GM19452 (cell line): ENCODE measurements around the gene CDH9.
"Not testable (repeated sequence)": the region's sequence is repeated elsewhere in the genome, so short reads cannot be mapped to it uniquely, and the experiment has no call there.

Experiments used
- ATAC-seq: cut with Tn5 transposase; IDR thresholded peaks from one replicate; pipeline ENCODE4 v1.9.1; 2021; ENCODE audit not compliant: unreplicated experiment

The CDH9 gene

GRCh38 chr5:26948921-26949320 is 89.5 kb downstream of the CDH9 start:
- ATAC-seq, result no peak

DNA sequence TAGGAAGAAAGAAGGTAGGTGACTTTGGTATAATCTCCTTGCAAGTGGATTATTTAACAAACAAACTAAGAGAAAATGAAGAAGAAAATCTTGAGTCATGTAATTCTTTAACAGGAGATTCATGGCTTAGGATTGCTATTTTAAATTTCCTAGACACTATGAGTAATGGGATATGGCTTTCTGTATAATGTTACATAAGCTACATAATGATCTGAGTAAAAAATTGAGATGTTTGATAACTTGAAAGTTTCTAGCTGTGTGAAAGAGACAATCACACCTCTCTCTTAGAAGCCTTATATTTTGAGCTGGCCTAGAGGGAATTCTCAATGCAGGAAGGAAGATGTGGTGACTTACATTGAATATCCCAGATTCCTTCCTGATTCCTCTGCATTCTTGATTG is 92.5 kb downstream of the CDH9 start:
- ATAC-seq, result no peak

- no peak for ATAC-seq
Observed at GRCh38 chr5:26942481-26942880, 95.9 kb downstream of the CDH9 start.

DNA sequence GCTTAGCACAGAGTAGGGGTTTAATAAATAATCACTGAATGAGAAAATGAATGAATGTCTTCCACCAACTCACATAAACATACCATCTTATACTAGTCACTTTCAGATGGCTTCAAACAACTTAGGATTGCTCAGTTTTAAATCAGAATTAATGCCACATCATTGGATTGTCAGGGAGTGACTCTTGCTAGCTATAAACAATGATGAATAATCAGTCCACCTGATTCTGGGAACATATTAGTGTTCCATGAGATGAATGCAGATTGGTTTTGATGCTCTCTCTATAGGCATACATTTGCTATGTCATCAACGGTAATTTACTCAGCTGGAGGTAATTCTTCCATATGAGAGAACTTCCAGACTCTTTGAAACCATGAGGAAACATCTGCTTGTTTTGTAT is 97.4 kb downstream of the CDH9 start:
- no peak for ATAC-seq

GRCh38 chr5:26932238-26932637 is 106.1 kb downstream of the CDH9 start:
- ATAC-seq, result no peak

- ATAC-seq, result no peak
Observed at GRCh38 chr5:26921439-26921838, 116.9 kb downstream of the CDH9 start.

GRCh38 chr5:26903469-26903868 is 134.9 kb downstream of the CDH9 start:
- ATAC-seq, result no peak

DNA sequence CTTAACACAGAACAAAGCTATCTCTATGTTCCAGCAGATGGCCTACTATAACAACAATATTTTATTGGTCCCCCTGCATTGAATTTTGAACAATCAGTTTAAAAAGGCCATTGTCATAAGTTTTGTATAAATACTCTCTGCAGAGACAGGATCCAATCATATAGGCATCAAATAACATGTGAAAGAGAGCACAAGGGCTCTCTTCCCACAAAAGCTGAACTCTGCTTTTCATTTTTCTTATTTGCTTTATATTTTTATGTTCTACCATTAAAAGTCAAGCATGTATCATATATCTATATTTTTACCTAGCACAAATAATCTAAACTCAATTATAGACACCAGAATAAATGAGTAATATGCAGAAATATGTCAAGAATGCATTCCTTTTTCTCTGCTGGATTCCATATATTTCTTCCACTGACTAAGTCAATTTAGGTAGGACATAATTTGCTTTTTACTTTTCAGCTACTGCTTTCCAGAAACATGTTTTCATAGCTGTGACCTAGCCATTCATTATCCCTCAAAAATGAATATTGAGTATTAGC is 143.6 kb downstream of the CDH9 start:
- no peak for ATAC-seq

DNA sequence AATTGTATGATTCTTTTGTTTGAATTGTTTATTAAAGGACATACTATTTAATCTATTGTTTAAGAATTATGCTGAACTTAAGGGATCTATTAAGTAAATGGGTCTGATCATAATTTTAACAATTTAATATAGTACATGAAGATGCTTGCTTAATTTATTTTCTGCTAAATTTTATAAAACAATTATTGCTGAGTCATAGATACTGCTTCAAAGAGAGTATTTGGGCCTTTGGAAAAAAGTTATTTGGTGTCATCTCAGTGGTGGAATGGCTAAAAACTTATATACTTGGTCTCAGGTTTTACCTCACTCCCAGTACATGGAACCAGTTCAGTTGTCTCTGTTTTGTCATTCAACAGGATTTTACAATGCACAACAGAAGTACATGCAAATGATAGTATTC is 145.3 kb downstream of the CDH9 start:
- ATAC-seq, result no peak

- no peak for ATAC-seq
Observed at GRCh38 chr5:26889815-26890214, 148.6 kb downstream of the CDH9 start.

- no peak for ATAC-seq
Observed at GRCh38 chr5:26884481-26884880, 153.9 kb downstream of the CDH9 start.

- ATAC-seq, result no peak
Observed at GRCh38 chr5:26883375-26883774, 155.0 kb downstream of the CDH9 start.

DNA sequence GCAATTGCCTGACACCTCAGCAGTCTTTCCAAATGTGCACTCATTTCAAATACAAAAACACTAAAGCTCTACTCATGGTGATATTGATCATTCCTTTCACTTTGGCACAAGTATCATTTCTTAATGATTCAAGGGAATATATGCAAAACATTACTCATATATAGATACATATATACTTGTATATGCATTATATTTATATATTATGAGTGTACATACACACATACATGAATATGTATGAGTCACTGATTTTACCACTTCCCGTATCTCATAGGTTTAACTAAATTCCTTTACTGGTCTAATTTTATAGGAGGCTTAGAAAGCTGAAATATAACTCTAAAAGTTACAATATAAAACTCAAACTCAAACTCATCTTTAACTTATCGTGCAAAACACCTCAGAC is 156.5 kb downstream of the CDH9 start:
- no peak for ATAC-seq

GRCh38 chr5:26877154-26877553 is 161.2 kb downstream of the CDH9 start:
- no peak for ATAC-seq

DNA sequence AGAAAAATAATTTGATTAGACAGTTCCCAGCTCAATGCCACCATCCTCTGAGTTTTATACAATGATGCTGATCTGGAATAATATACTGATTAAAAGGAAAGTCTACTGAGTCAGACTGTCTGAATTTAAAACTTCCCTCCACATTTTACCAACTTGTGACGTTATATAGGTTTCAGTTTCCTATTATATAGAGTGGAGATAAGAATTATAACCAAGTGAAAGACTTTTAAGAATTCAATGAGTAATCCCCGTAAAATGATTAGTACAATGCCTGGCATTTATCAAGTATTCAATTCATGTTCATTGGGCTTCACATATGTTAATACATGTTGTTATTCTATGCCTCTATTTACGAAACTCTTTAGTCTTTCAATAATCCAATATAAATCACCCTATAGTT is 166.0 kb downstream of the CDH9 start:
- ATAC-seq, result no peak

- no peak for ATAC-seq
Observed at GRCh38 chr5:26869781-26870180, 168.6 kb downstream of the CDH9 start.

- ATAC-seq, result no peak
Observed at GRCh38 chr5:26868504-26868903, 169.9 kb downstream of the CDH9 start.

DNA sequence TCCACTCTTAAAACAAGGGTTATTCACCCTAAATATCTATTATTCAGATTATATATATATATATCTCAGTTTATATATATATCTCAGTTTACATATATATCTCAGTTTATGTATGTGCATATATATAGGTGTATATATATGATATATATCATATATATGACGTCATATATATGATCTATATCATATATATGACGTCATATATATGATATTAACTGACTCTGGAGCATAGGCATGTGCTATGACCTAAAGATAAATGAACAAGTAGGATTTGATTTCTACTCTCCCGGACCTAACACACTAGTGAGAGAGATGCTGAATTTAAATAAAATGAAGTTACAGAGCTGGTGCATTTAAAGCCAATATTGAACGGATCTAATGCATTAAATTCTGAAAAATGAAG is 174.3 kb downstream of the CDH9 start:
- ATAC-seq, result no peak

DNA sequence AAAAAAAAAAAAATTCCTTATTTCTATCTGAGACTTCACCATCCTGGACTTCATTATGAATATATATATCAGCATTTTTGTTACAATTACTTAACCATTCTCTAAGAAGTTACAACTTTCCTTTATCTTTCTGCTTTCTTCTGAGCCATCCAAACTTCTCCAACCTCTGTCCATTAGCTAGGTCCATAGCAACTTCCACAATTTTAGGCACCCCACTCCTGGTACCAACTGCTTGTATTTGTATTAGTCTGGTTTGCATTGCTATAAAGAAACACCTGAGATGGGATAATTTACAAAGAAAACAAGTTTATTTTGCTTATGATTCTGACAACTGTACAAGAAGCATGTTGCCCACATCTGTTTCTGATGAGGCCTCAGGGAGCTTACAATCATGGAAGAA is 182.1 kb downstream of the CDH9 start:
- ATAC-seq, result no peak

- ATAC-seq, result not testable (repeated sequence)
Observed at GRCh38 chr5:26852450-26852849, 185.9 kb downstream of the CDH9 start.

DNA sequence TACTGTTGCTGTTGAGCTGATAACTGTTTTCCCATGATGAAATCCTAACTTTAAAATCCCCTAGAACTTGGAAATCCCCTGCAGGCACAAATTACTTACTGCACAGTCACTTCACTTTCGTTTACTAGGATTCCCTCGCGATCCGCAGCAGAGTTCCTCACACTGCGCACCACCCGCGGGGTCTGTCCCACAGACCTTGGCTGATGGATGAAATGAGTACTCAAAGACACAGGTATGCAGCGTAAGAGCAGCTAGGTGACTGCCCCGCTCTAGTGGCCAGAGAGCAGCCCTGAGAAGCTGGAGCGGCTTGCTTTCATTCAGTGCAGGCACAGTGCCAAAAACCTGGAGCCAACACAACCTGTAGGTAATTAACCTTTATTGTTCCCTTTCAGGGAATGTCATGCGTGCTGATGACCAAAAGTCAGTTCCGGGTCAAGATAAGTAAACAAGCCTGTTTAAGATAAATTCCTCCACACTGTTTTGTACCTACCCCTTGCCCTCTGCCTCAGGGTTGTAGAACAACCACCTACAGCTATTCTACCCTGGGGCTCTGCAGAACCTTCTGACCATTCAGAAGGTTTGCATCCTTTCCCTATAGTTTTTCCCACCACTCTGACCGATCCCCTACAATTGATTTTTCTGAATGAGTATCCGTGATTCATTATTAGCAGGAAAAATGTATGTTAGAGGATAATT is 191.2 kb downstream of the CDH9 start:
- no peak for ATAC-seq

- no peak for ATAC-seq
Observed at GRCh38 chr5:26843677-26844076, 194.7 kb downstream of the CDH9 start.

- no peak for ATAC-seq
Observed at GRCh38 chr5:26833596-26833995, 204.8 kb downstream of the CDH9 start.
